NCI-H1417 (cell line): Measurements from ENCODE around the gene RSU1.

ENCODE experiments used
- DNase-seq, 3 experiments: peaks; one replicate each; lab custom pipeline; 2025; lab: John Stamatoyannopoulos, UW

RSU1 gene

GRCh38 chr10:16602104-16602775, 215.0 kb downstream of the RSU1 start:
- DNase-seq = peak in 2 of 3 experiments; percentile 4 to 24

GRCh38 chr10:16599662-16600061, 217.6 kb downstream of the RSU1 start:
- DNase-seq = no peak

- peak in 1 of 3 experiments; percentile 1 for DNase-seq
Observed at GRCh38 chr10:16597656-16598055, 219.6 kb downstream of the RSU1 start.

- no peak for DNase-seq
Observed at GRCh38 chr10:16592378-16592777, 224.8 kb downstream of the RSU1 start.

- DNase-seq = no peak
Observed at GRCh38 chr10:16586358-16587138, 230.7 kb downstream of the RSU1 start.

- DNase-seq = no peak
Observed at GRCh38 chr10:16585103-16585502, 232.1 kb downstream of the RSU1 start.

- peak in 1 of 3 experiments; percentile 8 for DNase-seq
Observed at GRCh38 chr10:16583382-16583781, 233.8 kb downstream of the RSU1 start.

- no peak for DNase-seq
Observed at GRCh38 chr10:16581202-16581601, 236.0 kb downstream of the RSU1 start.

- no peak for DNase-seq
Observed at GRCh38 chr10:16570731-16571130, 246.5 kb downstream of the RSU1 start.

- DNase-seq = no peak
Observed at GRCh38 chr10:16566202-16566805, 250.9 kb downstream of the RSU1 start.

- no peak for DNase-seq
Observed at GRCh38 chr10:16565604-16566003, 251.6 kb downstream of the RSU1 start.

GRCh38 chr10:16562891-16563290, 254.3 kb downstream of the RSU1 start:
- no peak for DNase-seq

- peak in 1 of 3 experiments; percentile 52 for DNase-seq
Observed at GRCh38 chr10:16559236-16559773, 257.9 kb downstream of the RSU1 start.

GRCh38 chr10:16547973-16548372, 269.3 kb downstream of the RSU1 start:
- DNase-seq = peak in 1 of 3 experiments; percentile 1

GRCh38 chr10:16545116-16545736, 272.0 kb downstream of the RSU1 start:
- DNase-seq = peak in 2 of 3 experiments; percentile 0 to 21

GRCh38 chr10:16544591-16544990, 272.6 kb downstream of the RSU1 start:
- no peak for DNase-seq

- DNase-seq = no peak
Observed at GRCh38 chr10:16544099-16544498, 273.1 kb downstream of the RSU1 start.
